Adipose tissue (tissue), 3 donors: ENCODE results near the gene RAB36. TPM values are rescaled to one million over a fixed set of nuclear protein-coding genes. Genes with fewer than 3 reads are reported as not detected.

Experiments
- H3K27ac ChIP-seq: one replicate; pipeline ENCODE4 v1.5.1; 2013; ENCODE audit warnings: low read depth, low read length
- WGBS, 3 donors: extraction: QIAGEN DNeasy Blood & Tissue Kit; methylation state at CpG; one replicate each; pipeline ENCODE4 v1.1.7; 2013; 5-methylcytosine and 5-hydroxymethylcytosine counted together
- polyA plus RNA-seq, 3 donors: library from polyadenylated mRNA; stranded (reverse); fragments of 200-250 nt; gene quantifications; one replicate each; pipeline ENCODE4 v1.2.3, GENCODE V29; 2013
- donor health status: healthy with polysubstance abuse.
- donor health status: Bipolar disorder and iron deficiency.
- donor health status: healthy.

Gene RAB36
- polyA plus RNA-seq, 3 donors, result 1.0 to 1.6 (median 1.4) TPM

GRCh38 chr22:23106906-23107367 lies 38.3 kb upstream of the RAB36 start:
- H3K27ac ChIP-seq, result no peak overlapping the region

GRCh38 chr22:23107487-23108248 lies 37.6 kb upstream of the RAB36 start:
- no peak overlapping the region for H3K27ac ChIP-seq
- WGBS, 3 donors, result 91 to 92% (median 92%) methylated on average over 16 to 17 of the region's 17 CpGs

More at GRCh38 chr22:23106906-23107367, 38.3 kb upstream of the RAB36 start:
- 72 to 84% (median 78%) methylated on average over 8 of the region's 8 CpGs for WGBS, 3 donors

DNA sequence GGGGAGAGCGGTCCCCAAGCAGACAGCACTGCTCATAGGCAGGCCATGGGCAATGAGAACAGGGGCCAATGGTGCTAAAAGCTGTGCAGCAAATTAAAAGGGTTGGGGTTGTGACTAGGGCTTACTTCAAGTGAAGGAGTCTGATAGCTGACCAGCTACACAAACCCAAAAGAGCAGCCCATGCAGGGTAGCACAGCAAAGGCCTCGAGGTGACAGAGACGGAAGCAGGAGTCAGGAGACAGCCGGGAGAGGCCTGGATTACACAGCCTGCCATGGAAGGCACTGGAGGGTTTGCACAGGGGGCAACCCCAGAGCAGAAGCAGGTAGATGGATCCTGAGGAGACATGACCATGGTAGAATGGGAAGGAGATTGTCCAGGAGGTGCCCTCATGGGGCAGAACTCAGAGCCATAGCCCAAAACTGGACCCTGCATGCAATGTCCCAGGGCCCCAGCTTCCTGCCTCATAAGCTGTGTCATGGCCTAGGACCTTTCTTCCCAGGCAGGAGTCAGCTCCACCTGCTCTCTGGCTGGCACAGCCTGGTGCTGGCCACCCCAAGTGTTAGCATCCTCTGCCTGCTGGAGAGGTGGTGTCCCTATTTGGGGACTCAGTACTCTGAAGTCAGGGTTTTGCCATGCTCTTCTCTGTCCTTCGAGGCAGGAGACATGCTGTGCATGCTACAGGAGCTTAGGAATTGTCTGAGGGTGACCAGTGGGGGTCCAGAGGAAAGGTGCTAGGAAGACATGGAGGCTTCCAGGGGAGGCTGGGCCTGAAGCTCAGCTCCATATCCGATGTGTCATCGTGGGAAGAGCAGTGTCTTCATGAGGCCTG lies 36.8 kb upstream of the RAB36 start:
- H3K27ac ChIP-seq, result no peak overlapping the region
- WGBS, 3 donors, result 88 to 96% (median 92%) methylated on average over 7 of the region's 7 CpGs

DNA sequence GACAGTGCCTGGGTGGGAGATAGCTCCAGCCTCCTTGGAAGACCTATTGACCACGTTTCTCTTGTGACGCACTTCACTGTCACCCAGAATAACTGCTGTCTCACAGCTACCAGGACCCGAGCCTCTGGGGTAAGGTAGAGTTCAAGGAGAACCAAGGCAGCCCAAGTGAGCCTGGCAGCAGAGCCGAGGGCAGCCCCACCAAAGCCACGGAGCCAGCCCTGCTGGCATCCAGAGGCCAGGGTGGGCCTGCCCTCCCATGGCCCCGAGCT lies 36.3 kb upstream of the RAB36 start:
- WGBS, 3 donors, result 81 to 88% (median 87%) methylated on average over 6 of the region's 6 CpGs

GRCh38 chr22:23109441-23109978 lies 35.8 kb upstream of the RAB36 start:
- 70 to 90% (median 86%) methylated on average over 5 of the region's 5 CpGs for WGBS, 3 donors
- H3K27ac ChIP-seq, result no peak overlapping the region

More for the DNA sequence above, 36.3 kb upstream of the RAB36 start:
- H3K27ac ChIP-seq, result no peak overlapping the region

DNA sequence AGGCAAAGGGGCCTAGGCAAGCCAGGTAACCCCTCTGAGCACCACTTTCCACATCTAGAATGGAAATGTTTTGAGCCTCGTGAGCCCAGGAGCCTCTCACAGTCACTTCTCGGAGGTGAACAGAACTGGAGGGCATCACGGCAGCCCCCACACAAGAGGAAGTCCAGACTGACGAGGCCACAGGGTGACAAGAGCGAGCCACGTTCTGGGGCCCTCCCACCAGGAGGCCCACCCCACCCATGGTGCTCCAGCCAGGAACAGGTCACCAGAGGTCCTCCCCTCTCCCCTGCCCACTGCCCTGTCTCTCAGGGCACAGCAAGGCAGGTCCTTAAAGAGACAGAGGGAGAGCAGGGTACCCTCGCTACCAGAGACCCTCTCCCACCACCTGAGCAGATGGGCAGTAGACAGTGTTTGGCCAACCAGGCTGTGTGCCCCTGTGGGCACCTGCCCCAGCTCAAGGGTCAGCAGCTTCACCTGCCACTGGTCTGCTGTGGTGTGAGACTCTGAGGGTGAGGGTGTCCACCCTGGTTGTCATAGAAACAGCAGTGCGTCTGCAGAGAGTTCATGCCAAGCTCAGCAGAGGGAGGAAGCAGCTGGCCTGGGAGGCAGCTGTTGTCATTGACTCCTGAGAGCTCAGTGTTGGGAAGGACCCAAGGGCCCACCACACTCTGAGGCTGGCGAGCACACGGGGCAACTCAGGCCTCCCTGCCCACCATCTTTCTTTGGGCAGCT lies 34.9 kb upstream of the RAB36 start:
- no peak overlapping the region for H3K27ac ChIP-seq
- 63 to 75% (median 72%) methylated on average over 10 of the region's 10 CpGs for whole genome bisulfite sequencing, 3 donors

DNA sequence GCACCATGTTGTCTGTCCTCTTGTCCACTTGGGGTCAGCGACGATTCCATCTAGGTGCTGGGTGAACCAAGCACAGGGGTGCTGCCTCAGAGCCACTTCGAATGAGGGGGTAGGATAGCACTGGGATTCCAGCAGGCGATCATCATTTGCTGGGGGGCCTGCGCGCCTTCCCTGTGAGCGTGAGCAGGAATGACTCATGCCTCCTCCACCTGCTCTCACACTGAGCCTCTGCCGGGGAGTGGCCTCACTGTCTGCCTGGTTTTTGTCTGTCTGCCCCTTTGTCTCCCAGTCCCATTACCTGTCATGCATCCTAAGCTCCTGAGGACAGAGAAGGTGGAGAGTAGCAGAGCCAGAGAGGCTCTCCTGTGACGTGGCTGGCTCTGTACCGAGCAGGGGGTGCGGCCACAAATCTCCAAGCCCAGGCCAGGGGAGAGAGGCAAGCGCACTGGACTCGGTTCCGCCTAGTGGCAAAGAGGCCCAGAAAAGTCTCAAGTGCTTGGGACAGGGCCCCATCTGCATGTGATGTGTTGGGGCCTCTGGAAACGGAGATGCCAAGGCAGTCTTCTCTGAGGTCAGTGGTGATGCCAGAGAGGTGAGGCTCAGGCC lies 34.3 kb upstream of the RAB36 start:
- 80 to 90% (median 85%) methylated on average over 15 of the region's 15 CpGs for WGBS, 3 donors
- H3K27ac ChIP-seq, result no peak overlapping the region

GRCh38 chr22:23112472-23113012 lies 32.7 kb upstream of the RAB36 start:
- no peak overlapping the region for H3K27ac ChIP-seq
- WGBS, 3 donors, result 88 to 94% (median 90%) methylated on average over 9 of the region's 9 CpGs

GRCh38 chr22:23113067-23113846 lies 32.0 kb upstream of the RAB36 start:
- WGBS, 3 donors, result 58 to 76% (median 64%) methylated on average over 14 of the region's 14 CpGs
- no peak overlapping the region for H3K27ac ChIP-seq

GRCh38 chr22:23113847-23114720 lies 31.2 kb upstream of the RAB36 start:
- 83 to 88% (median 88%) methylated on average over 18 of the region's 18 CpGs for WGBS, 3 donors
- H3K27ac ChIP-seq, result no peak overlapping the region

DNA sequence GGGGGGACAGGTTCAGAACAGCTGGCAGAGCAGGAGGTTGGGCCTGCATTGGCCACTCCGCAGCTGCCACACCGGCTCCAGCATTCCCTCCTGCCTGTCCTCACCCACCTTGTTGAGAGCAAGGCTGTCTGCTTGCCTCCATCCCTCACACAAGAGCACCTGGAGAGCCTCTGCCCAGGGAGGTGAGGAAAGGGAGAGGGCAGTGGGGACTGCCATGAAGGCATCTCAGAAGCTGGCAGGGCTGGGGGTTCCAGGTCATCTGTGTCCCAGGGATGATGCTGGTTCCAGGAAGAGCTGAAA lies 30.6 kb upstream of the RAB36 start:
- H3K27ac ChIP-seq, result no peak overlapping the region
- 95 to 100% (median 96%) methylated on average over 2 of the region's 2 CpGs for WGBS, 3 donors

DNA sequence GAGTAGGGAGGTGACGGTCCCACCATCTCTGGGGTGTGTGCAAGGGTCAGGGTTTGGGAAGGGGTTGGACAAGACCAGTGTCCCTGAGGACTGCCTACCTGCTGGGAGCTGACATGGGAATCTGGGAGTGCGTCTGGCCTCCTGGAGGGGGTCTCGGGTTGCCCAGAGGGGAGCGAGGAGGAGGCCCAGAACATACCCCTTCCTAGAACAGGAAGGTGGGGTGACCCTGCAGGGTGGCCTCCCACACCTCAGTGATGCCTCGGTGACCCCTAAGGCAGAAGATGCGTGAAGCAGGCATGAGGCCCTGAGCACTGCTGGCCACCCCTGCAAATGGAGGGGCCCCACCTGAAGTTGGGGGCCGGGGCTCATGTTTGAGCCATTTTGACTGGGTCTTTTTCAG lies 29.9 kb upstream of the RAB36 start:
- H3K27ac ChIP-seq, result no peak overlapping the region
- 81 to 94% (median 92%) methylated on average over 7 of the region's 7 CpGs for WGBS, 3 donors

- H3K27ac ChIP-seq, result no peak overlapping the region
- WGBS, 3 donors, result 84 to 92% (median 90%) methylated on average over 18 of the region's 18 CpGs
Observed at GRCh38 chr22:23115825-23116494, 29.3 kb upstream of the RAB36 start.

GRCh38 chr22:23116506-23117263 lies 28.6 kb upstream of the RAB36 start:
- WGBS, 3 donors, result 81 to 89% (median 88%) methylated on average over 10 of the region's 10 CpGs
- no peak overlapping the region for H3K27ac ChIP-seq

DNA sequence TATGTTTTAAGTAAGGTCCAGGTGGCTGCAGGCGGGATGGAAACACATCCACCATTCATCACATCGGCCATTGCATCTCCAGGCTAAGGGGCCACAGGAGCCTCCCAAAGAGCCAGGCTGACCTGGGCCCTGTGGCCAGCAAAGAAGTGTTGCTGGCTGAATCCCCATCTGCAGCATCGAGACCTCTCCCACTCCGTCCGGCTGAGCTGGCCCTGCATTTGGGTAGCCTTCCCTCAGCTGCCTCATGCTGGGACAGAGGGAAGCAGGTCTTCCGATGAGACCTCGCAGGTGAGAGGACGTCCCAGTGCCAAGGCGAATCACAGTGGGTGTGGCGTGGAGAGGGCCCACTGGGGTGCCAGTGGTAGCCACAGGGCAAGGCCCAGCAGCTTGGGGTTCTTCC lies 28.0 kb upstream of the RAB36 start:
- no peak overlapping the region for H3K27ac ChIP-seq
- WGBS, 3 donors, result 93 to 99% (median 97%) methylated on average over 10 of the region's 10 CpGs
